SK-N-SH treated with all-trans-retinoic acid at 6 μM for 48 hours (cell line): ENCODE measurements around the gene GLOD4.

Source experiments
- ARNTL ChIP-seq: fragments of 450-650 bp; formaldehyde crosslinking; IDR thresholded peaks from 2 replicates; pipeline ENCODE4 v1.5.0; 2020; ENCODE audit warnings: low read depth, mild to moderate bottlenecking, moderate library complexity, borderline replicate concordance
- PATZ1 ChIP-seq: fragments of 250-450 bp; sonication (Bioruptor Pico); IDR thresholded peaks from 2 replicates; pipeline ENCODE4 v1.8.0; 2020; ENCODE audit warnings: mild to moderate bottlenecking, moderate library complexity, borderline replicate concordance
- RARB ChIP-seq: fragments of 250-450 bp; sonication (Bioruptor Pico); IDR thresholded peaks from 2 replicates; pipeline ENCODE4 v1.8.0; 2021; ENCODE audit warnings: mild to moderate bottlenecking, moderate library complexity
- SNAI2 ChIP-seq: fragments of 250-450 bp; sonication (Bioruptor Pico); IDR thresholded peaks from 2 replicates; pipeline ENCODE4 v1.5.0; 2020; ENCODE audit warnings: mild to moderate bottlenecking, moderate library complexity
- TSHZ2 ChIP-seq: fragments of 250-450 bp; sonication (Bioruptor Pico); IDR thresholded peaks from 2 replicates; pipeline ENCODE4 v1.5.0; 2020; ENCODE audit warnings: mild to moderate bottlenecking, moderate library complexity
- ZC3H10 ChIP-seq: fragments of 250-450 bp; sonication (Bioruptor Pico); IDR thresholded peaks from 2 replicates; pipeline ENCODE4 v1.5.1; 2021; ENCODE audit warnings: mild to moderate bottlenecking, moderate library complexity
- ZFP3 ChIP-seq: fragments of 250-450 bp; sonication (Bioruptor Pico); IDR thresholded peaks from 2 replicates; pipeline ENCODE4 v1.5.0; 2020; ENCODE audit warnings: mild to moderate bottlenecking, moderate library complexity
- TF ChIP-seq, protein P1 (sequence below): fragments of 250-450 bp; sonication (Bioruptor Pico); IDR thresholded peaks from 2 replicates; pipeline ENCODE4 v1.5.1; 2020; ENCODE audit warnings: low read depth, mild to moderate bottlenecking, moderate library complexity

GRCh38 chr17:760371-760770 lies 21.7 kb downstream of the GLOD4 start:
- no peak for TF ChIP-seq PATZ1 (CRISPR knock-in tag)
- TF ChIP-seq ZC3H10, result no peak
- TF ChIP-seq RARB (CRISPR knock-in tag), result no peak
- TF ChIP-seq ARNTL (CRISPR knock-in tag), result no peak
- TF ChIP-seq, protein P1, sequence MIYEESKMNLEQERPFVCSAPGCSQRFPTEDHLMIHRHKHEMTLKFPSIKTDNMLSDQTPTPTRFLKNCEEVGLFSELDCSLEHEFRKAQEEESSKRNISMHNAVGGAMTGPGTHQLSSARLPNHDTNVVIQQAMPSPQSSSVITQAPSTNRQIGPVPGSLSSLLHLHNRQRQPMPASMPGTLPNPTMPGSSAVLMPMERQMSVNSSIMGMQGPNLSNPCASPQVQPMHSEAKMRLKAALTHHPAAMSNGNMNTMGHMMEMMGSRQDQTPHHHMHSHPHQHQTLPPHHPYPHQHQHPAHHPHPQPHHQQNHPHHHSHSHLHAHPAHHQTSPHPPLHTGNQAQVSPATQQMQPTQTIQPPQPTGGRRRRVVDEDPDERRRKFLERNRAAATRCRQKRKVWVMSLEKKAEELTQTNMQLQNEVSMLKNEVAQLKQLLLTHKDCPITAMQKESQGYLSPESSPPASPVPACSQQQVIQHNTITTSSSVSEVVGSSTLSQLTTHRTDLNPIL (CRISPR knock-in tag), result no peak
- no peak for TF ChIP-seq ZFP3 (CRISPR knock-in tag)
- no peak for TF ChIP-seq TSHZ2 (CRISPR knock-in tag)
- TF ChIP-seq SNAI2 (CRISPR knock-in tag), result no peak
